Right renal cortex interstitium (tissue), 3 donors: ENCODE data around the gene LRRC39. TPM values are rescaled to one million over a fixed set of nuclear protein-coding genes. Genes with fewer than 3 reads are reported as not detected.
A peak's percentile ranks its signal among the peaks of the same experiment; 100 is the strongest.
"Not testable (repeated sequence)": the region's sequence is repeated elsewhere in the genome, so short reads cannot be mapped to it uniquely, and the experiment has no call there.

ENCODE experiments used
- DNase-seq, 3 donors: peaks; one replicate each; pipeline ENCODE4 v3.0.0-alpha.2; 2013; ENCODE audit warnings: low read depth in 3 of 3, low spot score in 2 of 3
- polyA plus RNA-seq, 3 donors: library from polyadenylated mRNA; unstranded; fragments of 120-200 nt; gene quantifications; one replicate each; pipeline ENCODE4 v1.2.1, GENCODE V29; 2013; ENCODE audit not compliant: insufficient read length in 3 of 3

Gene LRRC39
- 1 to 10 TPM; 2.1 to 2.4 (median 2.2) TPM for polyA plus RNA-seq

DNA sequence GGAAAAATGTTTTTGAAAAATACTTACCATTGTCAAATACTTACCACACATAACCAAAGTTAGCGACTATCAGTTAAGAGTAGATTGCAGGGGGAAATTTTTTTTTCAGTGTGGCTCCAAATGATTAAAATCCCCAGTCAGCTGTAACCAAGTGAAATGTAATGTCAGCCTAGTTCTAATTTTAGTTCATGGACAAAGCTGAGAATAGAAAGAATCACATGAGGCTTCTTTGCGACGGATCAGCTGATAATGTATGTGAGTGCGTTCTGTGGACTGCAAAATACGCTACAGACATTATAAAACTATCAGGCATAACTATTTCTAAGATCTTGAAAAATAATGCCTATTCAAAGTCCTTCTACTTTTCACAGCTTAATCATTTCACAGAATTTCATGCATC is at the start of gene LRRC39:
TSS of gene LRRC39 (minus strand) at position 166 of the 400 bp plus-strand sequence. CDS start 9,740 bp downstream, outside the sequence.
- DNase-seq = no peak

DNA sequence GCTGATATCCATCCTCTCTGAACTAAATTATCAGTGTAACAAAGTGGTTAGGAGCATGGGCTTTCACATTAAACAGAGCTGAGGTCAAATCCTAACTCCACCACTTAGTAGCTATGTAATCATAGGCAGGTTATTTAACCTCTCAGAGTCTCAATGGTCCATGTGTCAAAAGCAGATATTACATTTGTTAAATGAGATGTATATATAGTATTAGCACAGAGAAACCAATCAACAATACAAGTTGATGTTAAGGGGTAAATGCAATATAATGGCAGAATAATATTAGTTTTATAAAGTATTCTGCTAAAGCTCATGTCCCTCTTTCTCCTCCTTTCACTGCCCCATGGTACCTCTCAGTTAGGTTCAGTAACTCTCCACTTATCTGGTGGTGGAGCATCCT is 44.4 kb upstream of the LRRC39 start:
- no peak for DNase-seq

DNA sequence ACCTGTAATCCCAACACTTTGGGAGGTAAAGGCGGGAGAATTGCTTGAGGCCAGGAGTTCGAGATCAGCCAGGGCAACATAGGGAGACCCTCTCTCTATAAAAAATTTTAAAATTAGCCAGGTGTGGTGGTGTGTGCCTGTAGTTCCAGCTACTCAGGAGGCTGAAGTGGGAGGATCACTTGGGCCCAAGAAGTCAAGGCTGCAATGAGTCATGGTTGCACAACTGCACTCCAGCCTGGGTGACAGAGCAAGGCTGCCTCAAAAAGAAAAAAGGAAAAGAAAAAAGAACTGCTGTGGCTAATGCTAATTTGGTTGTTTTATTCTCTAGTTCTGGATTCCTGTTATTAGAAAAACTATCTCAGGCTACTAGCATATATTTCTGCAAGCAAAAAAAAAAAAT is 41.8 kb upstream of the LRRC39 start:
- no peak for DNase-seq

DNA sequence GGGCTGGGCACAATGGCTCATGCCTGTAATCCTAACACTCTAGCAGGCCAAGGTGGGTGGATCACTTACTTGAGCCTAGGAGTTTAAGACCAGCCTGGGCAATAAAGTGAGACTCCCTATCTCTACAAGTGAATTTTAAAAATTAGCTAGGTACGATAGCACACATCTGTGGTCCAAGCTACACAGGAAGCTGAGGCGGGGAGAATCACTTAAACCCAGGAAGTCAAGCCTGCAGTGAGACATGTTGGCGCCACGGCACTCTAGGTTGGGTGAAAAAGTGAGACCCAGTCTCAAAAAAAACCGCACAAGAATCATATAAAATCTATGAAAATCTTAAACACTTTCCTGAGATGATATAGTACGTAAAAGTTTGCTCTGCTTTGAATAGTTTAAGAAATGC is 41.4 kb upstream of the LRRC39 start:
- no peak for DNase-seq

DNA sequence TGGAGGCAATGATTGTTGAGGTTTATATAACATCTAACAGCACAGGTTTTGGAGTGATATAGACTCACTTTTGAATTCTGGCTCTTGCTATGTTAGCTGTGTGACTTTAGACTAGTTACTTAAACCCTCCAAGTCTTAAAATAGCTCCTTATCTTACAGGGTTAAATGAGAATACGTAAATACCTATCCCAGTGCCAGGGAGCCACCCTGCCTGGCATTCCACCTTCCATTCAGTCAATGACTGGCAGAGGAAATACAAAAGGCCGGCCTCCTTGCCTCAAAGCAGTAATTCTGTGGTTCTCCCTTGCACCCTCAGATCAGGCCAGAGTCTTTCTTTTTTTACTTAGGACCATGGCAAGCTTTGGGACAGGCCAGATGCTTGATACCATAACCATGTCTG is 39.8 kb upstream of the LRRC39 start:
- DNase-seq = no peak

DNA sequence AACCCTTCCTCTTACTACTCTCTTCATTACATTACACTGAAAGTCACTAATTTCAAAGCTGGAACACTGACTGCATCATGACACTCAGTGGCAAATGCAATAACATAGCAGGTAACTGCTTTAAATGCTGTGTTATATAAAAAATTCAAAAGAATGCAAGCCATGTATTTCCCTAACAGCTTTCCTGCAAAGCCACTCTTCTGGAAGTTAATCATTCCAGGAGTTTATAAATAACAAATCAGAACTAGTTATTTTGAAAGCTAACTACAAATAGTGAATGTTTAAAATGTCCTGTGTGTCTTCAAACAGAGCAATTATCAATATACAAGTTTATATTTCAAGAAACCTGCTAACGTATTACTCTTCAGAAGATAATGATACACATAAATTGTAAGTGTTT is 37.0 kb upstream of the LRRC39 start:
- DNase-seq = no peak

DNA sequence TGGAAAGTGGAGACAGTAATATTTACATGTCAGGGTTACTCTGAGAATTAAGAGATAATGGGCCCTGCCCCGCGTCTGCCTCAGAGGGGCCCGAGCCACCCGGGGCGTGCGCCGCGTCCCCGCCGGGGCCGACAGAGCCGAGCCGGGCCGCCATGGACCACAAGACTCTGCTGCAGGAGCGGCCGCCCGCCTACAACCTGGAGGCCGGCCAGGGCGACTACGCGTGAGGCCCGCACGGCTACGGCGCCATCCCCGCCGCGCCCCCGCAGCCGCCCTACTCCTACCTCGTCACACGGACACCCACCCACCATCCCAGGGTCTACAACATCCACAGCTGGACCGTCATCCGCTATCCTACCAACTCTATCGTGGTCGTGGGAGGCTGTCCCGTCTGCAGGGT is 35.1 kb upstream of the LRRC39 start:
- no peak for DNase-seq

DNA sequence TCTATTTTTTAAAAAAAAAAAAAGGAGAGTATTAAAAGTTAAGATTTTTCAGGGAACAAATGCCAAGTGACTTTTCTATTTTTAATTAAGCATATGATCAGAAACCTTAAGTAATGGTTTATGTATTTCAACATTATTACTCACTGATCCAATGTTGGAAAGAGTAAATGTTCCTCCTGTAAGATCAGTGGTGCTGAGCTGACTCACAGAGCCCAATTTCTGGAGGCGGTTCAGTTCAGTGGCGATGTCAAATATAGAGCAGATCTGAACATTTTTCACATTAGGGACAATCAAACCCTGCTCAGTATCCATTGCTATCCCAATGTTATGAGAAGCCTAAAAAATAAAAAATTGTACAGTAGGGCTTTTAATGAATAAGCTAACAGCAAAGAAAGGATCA is 28.2 kb upstream of the LRRC39 start:
- no peak for DNase-seq

- DNase-seq = not testable (repeated sequence)
Observed at GRCh38 chr1:100205593-100205992, 27.5 kb upstream of the LRRC39 start.

- not testable (repeated sequence) for DNase-seq
Observed at GRCh38 chr1:100205103-100205502, 27.0 kb upstream of the LRRC39 start.

- not testable (repeated sequence) for DNase-seq
Observed at GRCh38 chr1:100202703-100203102, 24.6 kb upstream of the LRRC39 start.

DNA sequence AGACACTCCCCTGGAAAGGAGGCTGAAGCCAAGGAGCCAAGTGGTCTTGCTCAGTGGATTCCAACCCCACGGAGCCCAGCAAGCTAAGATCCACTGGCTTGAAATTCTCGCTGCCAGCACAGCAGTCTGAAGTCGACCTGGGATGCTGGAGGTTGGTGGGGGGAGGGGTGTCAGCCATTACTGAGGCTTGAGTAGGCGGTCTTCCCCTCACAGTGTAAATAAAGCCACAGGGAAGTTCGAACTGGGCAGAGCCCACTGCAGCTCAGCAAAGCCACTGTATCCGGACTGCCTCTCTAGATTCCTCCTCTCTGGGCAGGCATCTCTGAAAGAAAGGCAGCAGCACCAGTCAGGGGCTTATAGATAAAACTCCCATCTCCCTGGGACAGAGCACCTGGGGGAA is 22.0 kb upstream of the LRRC39 start:
- DNase-seq = not testable (repeated sequence)

DNA sequence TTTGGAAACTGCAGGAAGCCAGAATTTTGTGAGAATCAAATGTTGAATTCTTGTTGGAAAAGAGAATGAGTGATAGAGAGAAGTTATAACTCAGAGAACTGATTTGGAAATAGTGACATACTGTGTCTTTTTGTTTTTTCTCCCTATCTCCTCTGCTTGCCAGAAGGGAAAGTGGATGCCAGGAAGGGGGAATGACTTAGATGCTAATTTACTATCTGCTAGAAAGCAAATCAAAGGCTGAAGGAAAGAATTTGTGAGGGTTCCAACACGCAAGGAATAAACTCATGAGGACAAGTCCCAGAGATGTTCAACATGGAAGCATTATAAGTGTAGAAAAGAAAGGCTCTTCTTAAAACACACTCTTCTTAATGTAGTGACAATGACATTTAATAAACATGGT is 20.5 kb upstream of the LRRC39 start:
- no peak for DNase-seq

DNA sequence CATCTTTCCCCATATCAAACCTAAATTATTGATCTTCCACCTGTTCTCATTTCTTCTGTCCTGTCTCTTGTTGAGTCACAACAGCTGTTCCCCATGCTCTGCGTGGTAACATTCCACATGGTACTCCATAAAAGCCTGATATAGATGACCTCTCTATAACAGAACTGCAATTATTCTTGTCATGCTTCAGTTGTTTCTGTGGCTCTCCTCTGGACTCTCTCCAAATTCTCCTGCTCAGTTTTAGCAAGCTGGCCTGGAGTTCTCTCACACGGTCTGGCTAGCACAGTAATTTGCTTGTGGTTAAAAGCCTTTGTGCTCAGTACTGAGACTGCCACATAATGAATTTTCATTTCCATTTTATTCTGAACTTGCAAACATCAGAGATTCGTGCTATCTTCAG is 10.6 kb upstream of the LRRC39 start:
- DNase-seq = peak; percentile 50 to 53 (median 52)

DNA sequence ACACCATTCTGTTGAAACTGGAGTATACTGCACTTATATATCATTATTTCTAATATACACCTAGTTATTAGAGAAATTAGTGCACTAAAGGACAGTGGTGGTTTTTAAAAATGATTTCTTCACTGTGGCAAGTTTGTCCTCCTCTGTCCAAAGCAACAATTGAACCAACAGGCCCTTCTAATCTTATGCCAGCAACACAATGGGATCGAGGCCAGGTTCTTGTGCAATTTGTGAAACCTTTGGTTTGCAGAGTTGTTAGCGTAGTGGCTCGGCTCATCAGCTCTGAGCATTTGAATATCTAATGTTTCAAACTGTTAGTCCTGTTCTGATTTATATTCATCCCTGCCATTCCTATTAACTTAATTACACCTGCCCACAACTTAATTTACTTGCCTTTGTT is 9.9 kb upstream of the LRRC39 start:
- peak in 2 of 3 donors; percentile 2 to 4 for DNase-seq

DNA sequence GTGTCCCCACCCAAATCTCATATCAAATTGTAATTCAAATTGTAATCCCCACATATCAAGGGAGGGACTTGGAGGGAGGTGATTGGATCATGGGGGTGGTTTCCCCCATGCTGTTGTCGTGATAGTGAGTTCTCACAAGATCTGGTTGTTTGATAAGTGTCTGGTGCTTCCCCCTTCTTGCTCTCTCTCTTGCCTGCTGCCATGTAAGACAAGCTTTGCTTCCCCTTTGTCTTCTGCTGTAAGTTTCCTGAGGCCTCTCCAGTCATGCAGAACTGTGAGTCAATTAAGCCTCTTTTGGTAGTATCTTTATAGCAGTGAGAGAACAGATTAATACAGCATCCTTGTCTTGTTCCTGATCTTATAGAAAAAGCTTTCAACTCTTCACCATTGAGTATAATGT is 6.5 kb upstream of the LRRC39 start:
- DNase-seq = no peak

GRCh38 chr1:100183370-100183769 is 5.3 kb upstream of the LRRC39 start:
- no peak for DNase-seq

- DNase-seq = no peak
Observed at GRCh38 chr1:100177295-100178041, 588 bp downstream of the LRRC39 start.

- no peak for DNase-seq
Observed at GRCh38 chr1:100168051-100168450, 10.0 kb downstream of the LRRC39 start.

DNA sequence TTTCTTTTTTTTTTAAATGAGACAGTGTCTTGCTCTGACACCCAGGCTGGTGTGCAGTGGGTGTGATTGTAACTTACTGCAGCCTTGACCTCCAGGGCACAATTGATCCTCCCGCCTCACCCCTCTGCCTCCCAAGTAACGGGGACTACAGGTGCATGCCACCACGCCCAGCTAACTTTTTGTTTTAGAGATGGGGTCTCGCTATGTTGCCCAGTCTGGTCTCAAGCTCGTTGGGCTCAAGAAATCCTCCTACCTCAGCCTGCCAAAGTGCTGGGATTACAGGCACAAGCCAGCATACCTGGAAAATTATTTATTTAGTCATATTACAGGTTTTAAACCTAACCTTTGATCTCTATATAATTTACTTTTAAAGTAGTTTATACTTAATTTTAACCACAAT is 13.4 kb downstream of the LRRC39 start:
- no peak for DNase-seq

DNA sequence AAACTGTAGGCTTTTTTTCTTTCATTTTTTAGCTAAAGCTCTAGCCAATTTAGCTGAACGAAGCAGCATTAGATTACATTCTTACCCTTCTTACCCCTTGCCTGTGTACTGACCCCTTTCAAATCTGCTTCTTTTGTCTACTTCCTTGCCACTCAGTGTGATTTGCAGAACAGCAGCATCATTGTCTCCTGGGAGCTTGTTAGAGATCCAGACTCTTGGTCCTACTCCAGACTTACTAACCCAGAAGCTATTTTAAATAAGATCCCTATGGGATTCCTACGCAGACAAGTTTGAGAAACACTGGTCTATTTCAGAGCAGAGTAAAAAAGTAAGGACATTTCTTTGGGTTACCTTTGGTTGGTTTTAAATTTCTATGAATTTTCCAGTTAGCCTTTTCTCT is 13.8 kb downstream of the LRRC39 start:
- no peak for DNase-seq

GRCh38 chr1:100162881-100163280 is 15.2 kb downstream of the LRRC39 start:
- no peak for DNase-seq

GRCh38 chr1:100152271-100152670 is 25.8 kb downstream of the LRRC39 start:
- DNase-seq = no peak
